ENCODE results near the gene ZNF385C.
"Not testable (repeated sequence)": the region's sequence is repeated elsewhere in the genome, so short reads cannot be mapped to it uniquely, and the experiment has no call there.

Gene ZNF385C

GRCh38 chr17:42097691-42098631 is at the start of gene ZNF385C:
ZNF385C (minus strand) TSS chr17:42098473; CDS start chr17:42063056, 35,417 bp downstream.
- DNase-seq (ENCODE audit: low read depth): no peak

GRCh38 chr17:42146911-42147607 is 48.8 kb upstream of the ZNF385C start:
- no peak for DNase-seq (ENCODE audit: low read depth)

GRCh38 chr17:42143138-42143537 is 44.9 kb upstream of the ZNF385C start:
- DNase-seq (ENCODE audit: low read depth): not testable (repeated sequence)

GRCh38 chr17:42142371-42142896 is 44.2 kb upstream of the ZNF385C start:
- peak; percentile 72 for DNase-seq (ENCODE audit: low read depth)

GRCh38 chr17:42141382-42141781 is 43.1 kb upstream of the ZNF385C start:
- no peak for DNase-seq (ENCODE audit: low read depth)

GRCh38 chr17:42140690-42141089 is 42.4 kb upstream of the ZNF385C start:
- DNase-seq (ENCODE audit: low read depth): not testable (repeated sequence)

- no peak for DNase-seq (ENCODE audit: low read depth)
Observed at GRCh38 chr17:42138749-42139492, 40.6 kb upstream of the ZNF385C start.

- no peak for DNase-seq (ENCODE audit: low read depth)
Observed at GRCh38 chr17:42136654-42137051, 38.4 kb upstream of the ZNF385C start.

GRCh38 chr17:42135664-42136653 is 37.7 kb upstream of the ZNF385C start:
- DNase-seq (ENCODE audit: low read depth): no peak

- no peak for DNase-seq (ENCODE audit: low read depth)
Observed at GRCh38 chr17:42135151-42135550, 36.9 kb upstream of the ZNF385C start.

GRCh38 chr17:42133461-42134041 is 35.3 kb upstream of the ZNF385C start:
- no peak for DNase-seq (ENCODE audit: low read depth)

- peak; percentile 79 for DNase-seq (ENCODE audit: low read depth)
Observed at GRCh38 chr17:42132941-42133340, 34.7 kb upstream of the ZNF385C start.

- no peak for DNase-seq (ENCODE audit: low read depth)
Observed at GRCh38 chr17:42131981-42132432, 33.7 kb upstream of the ZNF385C start.

- DNase-seq (ENCODE audit: low read depth): no peak
Observed at GRCh38 chr17:42131232-42131631, 33.0 kb upstream of the ZNF385C start.

- no peak for DNase-seq (ENCODE audit: low read depth)
Observed at GRCh38 chr17:42130310-42130936, 32.1 kb upstream of the ZNF385C start.

- DNase-seq (ENCODE audit: low read depth): no peak
Observed at GRCh38 chr17:42129109-42129837, 31.0 kb upstream of the ZNF385C start.

- DNase-seq (ENCODE audit: low read depth): no peak
Observed at GRCh38 chr17:42127414-42127813, 29.1 kb upstream of the ZNF385C start.

- DNase-seq (ENCODE audit: low read depth): no peak
Observed at GRCh38 chr17:42126836-42127235, 28.6 kb upstream of the ZNF385C start.

- DNase-seq (ENCODE audit: low read depth): no peak
Observed at GRCh38 chr17:42125565-42125964, 27.3 kb upstream of the ZNF385C start.
